GM12873 (cell line): ENCODE measurements around the gene C16orf46.

Source experiments
- TF ChIP-seq, protein P1 (sequence below): IDR thresholded peaks from 2 replicates; pipeline ENCODE4 v1.5.1; 2012; ENCODE audit warnings: low read depth, mild to moderate bottlenecking, moderate library complexity, low read length, control low read depth; ENCODE audit not compliant: insufficient read depth; ENCODE audit errors: missing control alignments

Gene C16orf46

DNA sequence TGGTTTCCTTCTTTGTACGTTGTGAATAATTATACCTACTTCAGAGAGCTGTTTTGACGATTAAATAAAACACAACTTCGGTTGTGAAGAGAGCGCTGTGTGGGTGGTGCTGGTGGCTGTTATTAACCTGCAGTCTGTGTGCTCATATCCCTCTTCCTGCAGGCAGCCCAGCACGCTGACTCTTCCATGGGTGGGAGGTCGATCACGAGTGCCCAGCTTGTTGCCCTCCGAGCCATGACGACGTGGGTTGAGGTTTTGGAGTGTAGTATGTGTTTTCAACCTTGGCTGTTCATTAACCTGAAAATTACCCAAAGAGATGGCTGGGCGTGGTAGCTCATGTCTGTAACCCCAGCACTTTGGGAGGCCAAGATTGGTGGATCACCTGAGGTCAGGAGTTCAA is 30.5 kb upstream of the C16orf46 start:
- TF ChIP-seq, protein P1, sequence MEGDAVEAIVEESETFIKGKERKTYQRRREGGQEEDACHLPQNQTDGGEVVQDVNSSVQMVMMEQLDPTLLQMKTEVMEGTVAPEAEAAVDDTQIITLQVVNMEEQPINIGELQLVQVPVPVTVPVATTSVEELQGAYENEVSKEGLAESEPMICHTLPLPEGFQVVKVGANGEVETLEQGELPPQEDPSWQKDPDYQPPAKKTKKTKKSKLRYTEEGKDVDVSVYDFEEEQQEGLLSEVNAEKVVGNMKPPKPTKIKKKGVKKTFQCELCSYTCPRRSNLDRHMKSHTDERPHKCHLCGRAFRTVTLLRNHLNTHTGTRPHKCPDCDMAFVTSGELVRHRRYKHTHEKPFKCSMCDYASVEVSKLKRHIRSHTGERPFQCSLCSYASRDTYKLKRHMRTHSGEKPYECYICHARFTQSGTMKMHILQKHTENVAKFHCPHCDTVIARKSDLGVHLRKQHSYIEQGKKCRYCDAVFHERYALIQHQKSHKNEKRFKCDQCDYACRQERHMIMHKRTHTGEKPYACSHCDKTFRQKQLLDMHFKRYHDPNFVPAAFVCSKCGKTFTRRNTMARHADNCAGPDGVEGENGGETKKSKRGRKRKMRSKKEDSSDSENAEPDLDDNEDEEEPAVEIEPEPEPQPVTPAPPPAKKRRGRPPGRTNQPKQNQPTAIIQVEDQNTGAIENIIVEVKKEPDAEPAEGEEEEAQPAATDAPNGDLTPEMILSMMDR: no peak

DNA sequence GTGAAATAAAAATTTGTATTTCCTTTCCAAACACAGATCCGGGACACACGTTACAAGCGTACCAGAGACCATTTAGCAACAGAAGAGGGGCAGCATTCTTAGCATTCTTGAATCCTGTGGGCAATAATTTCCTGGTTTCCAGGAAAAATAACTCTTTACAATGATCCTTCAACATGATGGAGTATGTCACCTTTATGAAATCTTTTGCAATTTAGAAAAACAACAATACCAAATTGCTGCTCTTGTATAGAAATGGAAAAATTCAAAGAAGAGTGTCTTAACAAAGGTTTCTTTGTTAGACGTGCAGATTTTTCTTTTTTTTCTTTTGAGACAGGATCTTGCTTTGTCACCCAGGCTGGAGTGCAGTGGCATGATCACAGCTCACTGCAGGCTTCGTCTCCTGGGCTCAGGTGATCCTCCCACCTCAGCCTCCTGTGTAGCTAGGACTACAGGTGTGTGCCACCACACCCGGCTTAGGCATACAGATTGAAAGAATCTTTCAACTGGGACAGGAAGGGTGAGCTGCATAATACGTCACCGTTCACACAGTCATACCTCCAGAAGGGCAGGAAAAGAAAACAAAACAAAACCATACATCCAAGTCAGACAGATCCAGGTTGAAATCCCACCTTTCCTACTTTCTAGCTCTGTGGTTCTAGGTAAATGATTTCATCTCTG is 29.9 kb upstream of the C16orf46 start:
- TF ChIP-seq, protein P1: no peak

DNA sequence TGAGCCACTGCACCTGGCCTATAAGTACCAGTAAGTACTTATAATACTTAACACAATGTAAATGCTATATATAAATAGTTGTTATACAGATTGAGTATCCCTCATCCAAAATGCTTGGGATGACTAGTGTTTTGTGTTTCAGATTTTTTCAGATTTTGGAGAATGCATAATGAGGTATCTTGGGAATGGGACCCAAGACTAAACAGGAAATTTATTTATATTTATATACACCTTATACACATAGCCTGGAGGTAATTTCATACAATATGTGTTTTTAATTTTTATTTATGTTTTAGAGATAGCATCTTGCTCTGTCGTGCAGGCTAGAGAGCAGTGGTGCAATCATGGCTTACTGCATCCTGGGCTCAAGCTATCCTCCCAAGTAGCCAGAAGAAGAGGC is 28.9 kb upstream of the C16orf46 start:
- TF ChIP-seq, protein P1: no peak

DNA sequence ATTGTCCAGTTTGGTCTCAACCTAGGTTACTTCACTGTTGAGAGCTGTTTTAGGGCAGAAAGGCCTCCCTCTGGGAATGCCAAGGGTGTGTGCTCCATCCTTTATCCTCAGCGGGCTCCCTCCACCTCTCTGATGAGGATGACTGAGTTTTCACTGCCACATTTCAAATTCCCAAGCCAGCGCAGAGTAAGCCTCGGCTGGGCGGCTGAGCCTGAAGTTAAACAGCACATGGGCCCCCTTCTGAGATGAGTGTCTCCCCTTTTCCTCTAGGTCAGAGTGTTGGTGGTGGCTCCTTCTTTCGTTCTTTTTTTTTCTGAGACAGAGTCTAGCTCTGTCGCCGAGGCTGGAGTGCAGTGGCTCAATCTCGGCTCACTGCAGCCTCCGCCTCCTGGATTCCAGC is 24.7 kb upstream of the C16orf46 start:
- TF ChIP-seq, protein P1: no peak

DNA sequence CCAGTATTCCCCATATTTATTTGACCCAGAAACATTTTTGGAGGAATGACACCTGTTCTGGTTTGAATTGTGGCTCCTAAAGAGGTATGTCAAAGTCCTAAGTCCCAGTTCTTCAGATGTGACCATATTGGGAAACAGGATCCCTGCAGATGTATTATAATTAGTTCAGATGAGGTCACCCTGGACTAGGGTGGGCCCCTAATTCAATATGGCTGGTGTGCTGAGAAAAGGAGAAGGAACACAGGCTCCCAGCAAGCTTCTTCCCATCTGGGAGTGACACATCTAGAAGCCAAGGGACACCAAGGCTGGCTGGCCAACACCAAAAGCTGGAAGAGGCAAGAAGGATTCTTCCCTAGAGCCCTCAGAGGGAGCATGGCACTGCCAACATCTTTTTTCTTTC is 22.9 kb upstream of the C16orf46 start:
- TF ChIP-seq, protein P1: no peak

DNA sequence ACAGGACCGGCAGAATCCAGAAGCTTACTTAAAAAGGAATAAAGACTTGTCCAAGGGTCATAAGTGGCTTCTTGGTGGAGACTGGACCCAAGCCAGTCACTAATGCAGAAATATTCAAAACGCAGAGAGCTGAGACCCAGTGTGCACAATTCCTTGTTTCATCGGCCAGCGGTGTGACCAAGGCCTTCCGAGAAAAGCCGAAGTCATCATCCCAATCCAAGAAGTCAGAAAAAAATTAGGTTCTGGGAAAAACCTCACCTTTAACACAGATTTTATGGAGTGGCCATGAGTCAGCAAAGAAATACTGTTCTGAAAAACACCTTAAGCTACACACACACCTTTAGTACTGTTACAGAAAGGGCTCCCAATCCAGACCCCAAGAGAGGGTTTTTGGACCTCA is 20.2 kb upstream of the C16orf46 start:
- TF ChIP-seq, protein P1: no peak

DNA sequence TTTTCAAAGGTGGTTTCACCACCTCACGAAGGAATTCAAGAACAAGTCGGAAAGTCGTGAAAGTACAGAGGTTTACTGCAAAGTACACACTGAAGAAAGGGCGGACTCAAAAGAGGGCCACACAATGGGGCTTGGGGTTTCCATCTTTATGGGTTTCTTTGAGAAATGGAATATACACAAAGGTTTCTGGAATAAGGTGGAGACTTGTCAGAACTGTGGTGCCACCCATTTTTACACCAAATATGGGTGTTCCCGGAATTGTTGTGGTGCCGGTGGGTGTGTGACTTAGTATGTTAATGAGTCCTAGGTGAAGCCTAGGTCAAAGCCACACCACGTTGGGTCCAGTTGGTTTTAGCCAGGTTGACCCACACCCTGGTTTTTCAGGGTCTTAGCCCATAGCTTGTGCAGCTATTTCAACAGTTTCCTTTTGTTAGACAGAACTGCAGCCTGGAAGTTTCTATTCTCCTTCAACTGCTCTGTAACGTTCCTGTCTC is 19.7 kb upstream of the C16orf46 start:
- TF ChIP-seq, protein P1: no peak
